Body of pancreas (tissue), 4 donors: ENCODE data around the gene SLC38A10.

Source experiments
- POLR2A ChIP-seq, 3 donors: fragments of 450-650 bp; IDR thresholded peaks; one replicate each; pipeline ENCODE4 v1.6.1; 2016; ENCODE audit warnings: antibody characterized with exemption in 3 of 3, mild to moderate bottlenecking in 2 of 3
- TF ChIP-seq, protein P1 (sequence below), 7 experiments: fragments of 450-650 bp in 4 of 7; fragments of 200-600 bp in 3 of 7; sonication (generic) in 3 of 7; IDR thresholded peaks; one replicate each; pipeline ENCODE4 v1.5.1; 2016 to 2019; ENCODE audit warnings: antibody characterized with exemption in 7 of 7

GRCh38 chr17:81335773-81336157, 40.7 kb upstream of the SLC38A10 start:
- TF ChIP-seq, protein P1, sequence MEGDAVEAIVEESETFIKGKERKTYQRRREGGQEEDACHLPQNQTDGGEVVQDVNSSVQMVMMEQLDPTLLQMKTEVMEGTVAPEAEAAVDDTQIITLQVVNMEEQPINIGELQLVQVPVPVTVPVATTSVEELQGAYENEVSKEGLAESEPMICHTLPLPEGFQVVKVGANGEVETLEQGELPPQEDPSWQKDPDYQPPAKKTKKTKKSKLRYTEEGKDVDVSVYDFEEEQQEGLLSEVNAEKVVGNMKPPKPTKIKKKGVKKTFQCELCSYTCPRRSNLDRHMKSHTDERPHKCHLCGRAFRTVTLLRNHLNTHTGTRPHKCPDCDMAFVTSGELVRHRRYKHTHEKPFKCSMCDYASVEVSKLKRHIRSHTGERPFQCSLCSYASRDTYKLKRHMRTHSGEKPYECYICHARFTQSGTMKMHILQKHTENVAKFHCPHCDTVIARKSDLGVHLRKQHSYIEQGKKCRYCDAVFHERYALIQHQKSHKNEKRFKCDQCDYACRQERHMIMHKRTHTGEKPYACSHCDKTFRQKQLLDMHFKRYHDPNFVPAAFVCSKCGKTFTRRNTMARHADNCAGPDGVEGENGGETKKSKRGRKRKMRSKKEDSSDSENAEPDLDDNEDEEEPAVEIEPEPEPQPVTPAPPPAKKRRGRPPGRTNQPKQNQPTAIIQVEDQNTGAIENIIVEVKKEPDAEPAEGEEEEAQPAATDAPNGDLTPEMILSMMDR (IDR thresholded peaks at IDR 0.05), result no peak
- TF ChIP-seq POLR2A (IDR thresholded peaks at IDR 0.05), result no peak
